Measurements from ENCODE around the gene EPHA6.
"Not testable (repeated sequence)": the region's sequence is repeated elsewhere in the genome, so short reads cannot be mapped to it uniquely, and the experiment has no call there.

EPHA6 gene

DNA sequence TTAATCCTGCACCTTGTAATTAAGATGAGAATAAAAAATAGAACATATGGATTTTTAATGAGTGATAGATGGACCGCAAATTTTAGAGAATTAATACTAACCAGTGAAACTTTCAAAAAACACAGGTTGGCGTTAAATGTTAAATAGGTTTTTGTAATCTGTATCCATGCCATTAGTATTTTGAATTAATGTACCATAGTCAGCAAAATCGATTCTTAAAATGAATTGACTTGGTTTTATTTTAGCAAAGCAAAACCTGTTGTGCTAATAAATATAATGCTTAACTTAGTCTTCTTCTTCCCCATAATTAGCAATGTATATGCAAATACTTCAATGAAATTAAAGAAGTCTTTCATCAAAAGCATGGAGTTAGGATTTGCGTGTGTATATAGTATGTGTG, 63.1 kb downstream of the EPHA6 start:
- H3K4me3 ChIP-seq (replicated peaks; ENCODE audit: low read depth, low read length) = no peak overlapping the region
- DNase-seq (ENCODE audit: low read depth) = no peak
- TF ChIP-seq, protein P1, sequence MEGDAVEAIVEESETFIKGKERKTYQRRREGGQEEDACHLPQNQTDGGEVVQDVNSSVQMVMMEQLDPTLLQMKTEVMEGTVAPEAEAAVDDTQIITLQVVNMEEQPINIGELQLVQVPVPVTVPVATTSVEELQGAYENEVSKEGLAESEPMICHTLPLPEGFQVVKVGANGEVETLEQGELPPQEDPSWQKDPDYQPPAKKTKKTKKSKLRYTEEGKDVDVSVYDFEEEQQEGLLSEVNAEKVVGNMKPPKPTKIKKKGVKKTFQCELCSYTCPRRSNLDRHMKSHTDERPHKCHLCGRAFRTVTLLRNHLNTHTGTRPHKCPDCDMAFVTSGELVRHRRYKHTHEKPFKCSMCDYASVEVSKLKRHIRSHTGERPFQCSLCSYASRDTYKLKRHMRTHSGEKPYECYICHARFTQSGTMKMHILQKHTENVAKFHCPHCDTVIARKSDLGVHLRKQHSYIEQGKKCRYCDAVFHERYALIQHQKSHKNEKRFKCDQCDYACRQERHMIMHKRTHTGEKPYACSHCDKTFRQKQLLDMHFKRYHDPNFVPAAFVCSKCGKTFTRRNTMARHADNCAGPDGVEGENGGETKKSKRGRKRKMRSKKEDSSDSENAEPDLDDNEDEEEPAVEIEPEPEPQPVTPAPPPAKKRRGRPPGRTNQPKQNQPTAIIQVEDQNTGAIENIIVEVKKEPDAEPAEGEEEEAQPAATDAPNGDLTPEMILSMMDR (IDR thresholded peaks at IDR 0.05; ENCODE audit: low read length, missing control alignments) = no peak

GRCh38 chr3:96900031-96900430, 85.6 kb downstream of the EPHA6 start:
- DNase-seq (ENCODE audit: low read depth) = no peak
- H3K4me3 ChIP-seq (replicated peaks; ENCODE audit: low read depth, low read length) = no peak overlapping the region
- TF ChIP-seq, protein P1 (IDR thresholded peaks at IDR 0.05; ENCODE audit: low read length, missing control alignments) = no peak

DNA sequence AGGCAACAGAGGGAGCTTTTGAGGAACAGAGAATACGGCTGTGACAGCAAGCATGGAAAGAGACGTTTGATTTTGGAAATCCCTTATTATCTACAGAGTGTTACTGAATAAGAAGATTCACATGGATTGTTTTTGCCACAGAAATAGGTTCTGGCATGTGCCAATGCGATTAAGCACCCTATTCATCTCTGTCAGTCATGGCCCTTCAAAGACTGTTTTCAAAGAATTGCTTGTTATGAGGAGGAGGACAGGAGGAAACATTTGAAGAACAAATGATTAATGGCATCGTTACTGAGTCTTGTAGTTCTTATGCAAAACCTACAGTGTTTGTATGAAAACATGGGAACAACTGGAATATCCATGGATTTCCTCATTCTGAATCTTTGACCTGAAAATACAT, 86.2 kb downstream of the EPHA6 start:
- H3K4me3 ChIP-seq (replicated peaks; ENCODE audit: low read depth, low read length) = no peak overlapping the region
- TF ChIP-seq, protein P1 (IDR thresholded peaks at IDR 0.05; ENCODE audit: low read length, missing control alignments) = no peak
- no peak for DNase-seq (ENCODE audit: low read depth)

- DNase-seq (ENCODE audit: low read depth) = no peak
- H3K4me3 ChIP-seq (replicated peaks; ENCODE audit: low read depth, low read length) = no peak overlapping the region
- TF ChIP-seq, protein P1 (IDR thresholded peaks at IDR 0.05; ENCODE audit: low read length, missing control alignments) = no peak
Observed at GRCh38 chr3:96915445-96915844, 101.1 kb downstream of the EPHA6 start.

DNA sequence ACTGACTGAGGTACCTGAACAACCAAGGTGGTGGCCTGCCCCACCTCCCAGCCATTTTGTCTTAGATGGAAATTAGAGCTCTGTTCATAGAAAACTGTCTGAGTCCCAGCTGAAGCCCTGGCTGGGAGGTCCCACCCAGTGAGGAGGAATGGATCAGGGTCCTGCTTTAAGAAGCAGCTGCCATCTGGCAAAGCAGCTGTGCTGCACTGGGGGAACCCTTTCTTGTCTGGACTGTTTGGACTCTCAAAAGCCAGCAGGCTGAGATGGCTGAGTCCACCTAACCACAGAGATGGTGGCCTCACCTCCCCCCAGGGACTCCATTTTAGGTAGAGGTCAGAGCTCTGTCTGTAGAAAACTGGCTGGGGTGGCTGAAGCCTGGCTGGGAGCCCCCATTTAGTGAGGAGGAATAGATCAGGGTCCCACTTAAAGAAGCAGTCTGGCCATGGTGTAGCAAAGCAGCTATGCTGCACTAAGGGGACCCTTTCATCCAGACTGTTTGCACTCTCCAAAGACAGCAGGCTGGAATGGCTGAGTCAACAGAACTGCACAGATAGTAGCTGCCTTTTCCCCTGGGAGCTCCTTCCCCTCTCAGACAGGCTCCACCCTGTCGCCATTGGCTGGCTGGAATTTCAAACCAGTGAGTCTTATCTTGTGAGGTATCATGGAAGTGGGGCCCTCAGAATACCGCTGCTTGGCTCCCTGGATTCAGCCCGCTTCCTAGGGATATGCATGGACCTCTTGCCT, 116.9 kb downstream of the EPHA6 start:
- no peak for DNase-seq (ENCODE audit: low read depth)
- no peak overlapping the region for H3K4me3 ChIP-seq (replicated peaks; ENCODE audit: low read depth, low read length)
- TF ChIP-seq, protein P1 (IDR thresholded peaks at IDR 0.05; ENCODE audit: low read length, missing control alignments) = no peak

GRCh38 chr3:96942131-96942530, 127.7 kb downstream of the EPHA6 start:
- H3K4me3 ChIP-seq (replicated peaks; ENCODE audit: low read depth, low read length); DNase-seq (ENCODE audit: low read depth): not testable (repeated sequence)

GRCh38 chr3:96958856-96959255, 144.5 kb downstream of the EPHA6 start:
- TF ChIP-seq, protein P1 (IDR thresholded peaks at IDR 0.05; ENCODE audit: low read length, missing control alignments) = no peak
- no peak for DNase-seq (ENCODE audit: low read depth)
- H3K4me3 ChIP-seq (replicated peaks; ENCODE audit: low read depth, low read length) = no peak overlapping the region

Measured in fibroblast of pulmonary artery (primary cell).